GM12891 (cell line): ENCODE measurements around the gene ASIC5.

ENCODE experiments used
- PAX5 ChIP-seq: IDR thresholded peaks from 2 replicates; pipeline ENCODE4 v1.6.1; 2011; ENCODE audit warnings: low read length, moderate library complexity, mild to moderate bottlenecking; ENCODE audit not compliant: insufficient read depth, severe bottlenecking
- POLR2A ChIP-seq: IDR thresholded peaks from 2 replicates; pipeline ENCODE4 v1.6.1; 2011; ENCODE audit warnings: low read depth, low read length, control low read depth
- POU2F2 ChIP-seq: IDR thresholded peaks from 2 replicates; pipeline ENCODE4 v1.6.1; 2011; ENCODE audit warnings: low read depth, mild to moderate bottlenecking, control low read depth, low read length, moderate library complexity

DNA sequence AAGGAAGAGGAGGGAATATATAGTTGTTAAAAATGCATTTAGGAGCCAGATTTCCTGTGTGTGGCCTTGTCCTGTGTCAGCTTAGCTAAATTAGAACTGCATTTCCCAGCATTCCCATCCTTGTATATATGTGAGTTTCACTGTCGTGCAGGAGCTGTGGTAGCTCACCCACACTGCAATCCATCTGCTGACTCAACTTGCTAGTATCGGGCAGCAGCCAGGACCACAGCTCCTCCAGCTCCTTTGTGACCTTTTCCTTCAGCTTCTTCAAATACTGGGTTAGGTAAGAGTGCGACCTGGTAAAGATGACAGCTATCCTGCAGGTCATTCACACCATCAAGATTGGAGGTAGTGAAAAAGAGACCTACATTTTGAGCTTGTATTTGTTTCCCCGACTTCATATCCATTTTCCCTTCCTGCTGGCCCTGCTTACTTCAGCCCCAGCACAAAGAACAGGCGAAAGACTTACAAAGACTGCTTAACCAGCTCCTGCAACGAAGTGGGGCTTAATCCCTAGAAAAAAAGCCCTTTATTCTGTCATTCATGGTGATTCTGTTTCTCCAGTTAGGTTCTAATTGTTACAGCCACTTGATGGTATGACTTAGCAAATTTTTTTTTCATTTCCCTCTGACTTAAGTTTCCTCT lies 11.4 kb downstream of the ASIC5 start:
- TF ChIP-seq PAX5 (no peak), POLR2A (no peak), POU2F2 (no peak)
